ENCODE measurements around the gene GTF3C4.

The GTF3C4 gene

DNA sequence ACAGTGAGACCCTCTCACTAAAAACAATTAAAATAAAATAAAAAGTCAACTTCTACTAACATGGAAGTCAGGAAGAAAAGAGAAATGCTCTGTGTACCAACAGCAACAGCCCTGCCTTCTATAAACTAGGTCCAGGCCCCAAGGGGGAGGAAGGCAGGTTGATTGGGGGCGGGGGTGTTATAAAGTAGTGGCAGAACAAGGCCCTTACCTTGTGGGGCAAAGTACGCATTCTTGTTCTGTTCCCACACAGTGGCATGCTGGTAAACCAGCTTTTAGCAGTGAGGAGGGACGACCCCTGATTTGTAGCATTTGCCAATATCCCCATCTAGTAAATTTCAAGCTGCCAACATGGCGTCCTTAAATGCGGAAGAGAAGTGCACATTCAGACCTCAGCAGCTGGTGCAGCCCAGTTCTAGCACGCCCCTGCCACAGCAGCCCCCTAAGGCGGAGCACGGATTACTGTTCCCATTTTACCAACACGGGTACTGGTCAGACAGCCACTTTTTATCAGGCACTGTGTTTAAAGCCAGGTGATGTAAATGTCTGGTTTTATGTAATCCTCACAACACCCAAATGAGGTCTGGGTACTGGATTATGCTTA lies 69.5 kb downstream of the GTF3C4 start:
- DNase-seq, result no peak

DNA sequence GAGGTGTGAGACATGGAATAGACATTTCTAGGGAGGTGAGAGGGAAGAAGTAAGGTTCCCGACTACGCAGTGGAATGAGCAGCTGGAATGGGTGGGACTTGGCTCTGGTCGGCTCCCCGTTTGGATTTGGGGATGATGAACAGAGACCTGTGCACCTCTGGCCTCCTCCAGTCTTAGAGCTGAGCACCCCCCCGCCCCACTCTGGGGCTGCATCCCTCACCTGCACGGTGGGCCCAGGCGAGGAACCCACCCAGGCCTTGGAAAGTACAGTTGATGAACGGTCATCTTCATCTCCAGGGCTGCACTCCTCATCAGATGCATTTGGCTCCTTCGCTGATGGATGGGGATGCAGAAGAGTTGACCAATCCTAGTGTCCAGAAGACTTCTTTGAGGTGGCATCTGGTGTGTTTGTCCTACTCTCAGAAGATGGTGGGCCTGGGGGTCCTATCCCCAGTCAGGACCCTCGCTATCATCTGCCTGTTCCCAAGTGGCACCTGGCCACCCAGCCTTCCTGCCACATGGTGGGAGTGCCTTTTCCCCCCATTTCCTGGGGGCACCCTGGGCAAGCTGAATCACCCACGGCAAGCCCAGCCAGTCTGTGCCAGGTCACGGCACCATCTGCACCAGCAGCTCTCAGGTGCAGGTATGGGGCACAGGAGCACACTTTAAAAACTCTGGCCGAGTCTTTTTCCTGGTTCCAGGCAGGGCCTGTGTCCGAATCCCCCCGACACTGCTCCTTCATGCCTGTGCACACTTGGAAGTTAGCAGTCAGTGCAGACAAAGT lies 70.5 kb downstream of the GTF3C4 start:
- DNase-seq, result no peak

DNA sequence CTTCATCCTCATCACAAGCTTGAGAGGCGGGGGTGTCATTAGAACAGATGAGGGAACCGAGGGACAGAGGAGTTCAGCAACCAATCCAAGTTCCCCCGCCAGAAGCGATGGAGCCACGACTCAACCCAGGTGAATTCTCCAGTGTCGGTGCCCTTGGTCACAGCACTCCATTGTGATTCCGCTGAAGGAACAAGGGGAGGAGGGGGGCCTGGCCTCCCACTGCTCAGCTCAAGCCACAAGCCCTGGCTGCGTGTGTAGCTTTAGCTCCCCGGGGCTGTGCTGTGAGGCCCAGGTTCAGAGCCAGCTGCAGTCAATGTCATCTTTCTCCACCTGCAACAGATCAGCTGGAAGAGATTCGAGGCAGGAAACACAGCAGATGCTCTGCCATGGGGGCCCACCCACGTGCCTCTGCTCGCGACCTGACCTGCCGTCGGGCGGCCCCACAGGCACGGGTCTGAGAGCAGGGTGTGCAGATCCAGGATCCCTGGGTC lies 72.6 kb downstream of the GTF3C4 start:
- DNase-seq, result no peak

DNA sequence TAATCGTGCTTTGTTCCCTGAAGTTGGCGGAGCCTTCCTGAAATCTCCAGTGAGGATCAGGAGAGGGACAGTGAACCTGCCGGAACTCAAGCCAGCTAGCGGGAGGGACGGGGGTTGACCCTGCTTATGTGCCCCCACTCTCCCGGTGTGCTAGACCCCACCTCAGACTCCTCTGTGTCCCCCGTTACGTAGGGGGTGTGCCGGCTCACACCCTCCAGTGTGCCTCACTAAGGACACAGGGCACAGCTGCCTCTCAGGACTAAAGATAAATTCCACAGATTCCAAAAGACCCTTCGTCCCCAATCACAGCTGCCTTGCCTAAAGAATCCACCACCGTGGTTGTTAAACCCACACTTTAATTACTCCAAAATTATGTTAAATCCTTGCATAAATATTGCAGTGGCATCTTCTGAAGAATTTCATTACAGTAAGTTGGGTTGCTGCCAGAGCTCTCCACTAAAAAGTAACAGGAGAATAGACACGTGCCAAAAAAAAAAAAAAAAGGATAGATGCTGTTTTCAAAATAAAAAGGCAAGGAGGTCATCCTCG lies 73.7 kb downstream of the GTF3C4 start:
- DNase-seq, result no peak
